HG02885 (cell line): ENCODE results near the gene SETD3.

Experiments used
- ATAC-seq: cut with Tn5 transposase; IDR thresholded peaks from one replicate; pipeline ENCODE4 v1.9.1; 2021; ENCODE audit warnings: mild to moderate bottlenecking; ENCODE audit not compliant: unreplicated experiment, poor library complexity

The SETD3 gene

DNA sequence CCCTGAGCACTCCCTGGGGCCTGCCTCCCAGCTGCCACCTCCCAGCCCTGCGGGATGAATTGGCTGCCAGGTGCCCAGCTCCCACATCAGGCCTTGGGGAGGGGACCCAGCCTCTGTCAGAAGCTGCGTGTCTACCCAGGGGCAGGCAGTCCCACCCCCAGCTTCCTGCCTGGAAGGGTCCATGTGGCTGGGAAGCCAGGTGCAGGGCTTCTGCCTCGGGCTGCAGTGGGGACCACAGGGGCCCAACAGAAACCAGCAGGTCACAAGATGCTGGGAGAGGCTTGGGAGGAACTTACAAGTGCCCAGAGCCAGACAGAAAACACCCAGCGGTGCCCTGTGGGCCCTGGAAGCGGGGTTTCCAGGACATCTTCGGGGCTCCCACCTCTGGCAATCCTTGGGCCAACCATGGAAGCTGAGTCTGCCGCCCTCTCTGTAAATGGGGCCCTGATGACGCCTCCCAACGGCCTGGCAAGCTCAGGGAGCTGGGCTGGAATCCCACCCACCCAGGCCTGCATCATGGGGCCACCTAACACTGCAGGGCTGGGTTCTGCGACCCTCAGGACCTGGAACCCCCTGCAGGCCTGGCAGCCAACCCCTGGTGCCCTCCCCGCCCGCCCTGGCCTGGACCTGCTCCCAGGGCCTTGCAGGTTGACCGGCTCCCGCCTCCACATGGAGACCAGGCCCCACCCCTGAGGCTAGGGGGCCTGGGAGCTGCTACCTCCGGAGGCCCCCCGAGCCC is 37.2 kb upstream of the SETD3 start:
- no peak for ATAC-seq

DNA sequence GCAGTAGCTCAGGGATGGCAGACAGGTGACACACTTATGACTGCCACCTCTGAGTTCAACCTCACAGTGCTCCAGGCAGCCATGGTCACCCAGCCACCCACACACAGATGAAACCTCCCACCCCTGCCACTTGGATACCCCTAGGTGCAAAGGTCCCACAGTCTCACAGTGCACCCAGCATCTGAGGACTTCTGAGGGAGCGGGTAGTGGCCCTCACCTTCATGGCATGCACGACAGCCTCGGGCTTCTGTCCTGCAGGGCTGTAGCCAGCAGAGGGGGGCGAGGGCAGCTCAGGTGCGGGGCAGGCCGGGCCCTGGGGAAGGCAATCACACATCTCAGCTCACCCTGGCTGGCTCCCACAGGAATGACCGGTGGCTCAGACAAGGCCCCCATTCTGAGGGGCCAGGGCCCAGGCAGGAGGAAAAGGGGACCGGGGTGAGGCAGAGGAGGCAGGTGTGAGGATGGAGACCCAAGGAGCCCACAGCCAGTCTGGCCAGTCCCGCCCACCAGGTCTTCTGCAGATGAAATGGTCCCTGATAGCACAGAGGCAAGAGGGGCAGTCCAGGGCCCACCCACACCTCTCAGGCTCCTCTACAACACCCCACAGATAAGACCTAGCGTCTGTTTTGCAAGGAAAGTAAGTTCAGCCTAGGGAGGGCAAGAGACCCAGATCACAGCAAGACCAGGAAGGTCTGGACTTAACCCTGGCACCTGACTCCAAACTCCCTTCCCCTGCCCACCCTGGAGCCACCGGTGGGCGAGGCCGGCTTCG is 36.4 kb upstream of the SETD3 start:
- no peak for ATAC-seq

DNA sequence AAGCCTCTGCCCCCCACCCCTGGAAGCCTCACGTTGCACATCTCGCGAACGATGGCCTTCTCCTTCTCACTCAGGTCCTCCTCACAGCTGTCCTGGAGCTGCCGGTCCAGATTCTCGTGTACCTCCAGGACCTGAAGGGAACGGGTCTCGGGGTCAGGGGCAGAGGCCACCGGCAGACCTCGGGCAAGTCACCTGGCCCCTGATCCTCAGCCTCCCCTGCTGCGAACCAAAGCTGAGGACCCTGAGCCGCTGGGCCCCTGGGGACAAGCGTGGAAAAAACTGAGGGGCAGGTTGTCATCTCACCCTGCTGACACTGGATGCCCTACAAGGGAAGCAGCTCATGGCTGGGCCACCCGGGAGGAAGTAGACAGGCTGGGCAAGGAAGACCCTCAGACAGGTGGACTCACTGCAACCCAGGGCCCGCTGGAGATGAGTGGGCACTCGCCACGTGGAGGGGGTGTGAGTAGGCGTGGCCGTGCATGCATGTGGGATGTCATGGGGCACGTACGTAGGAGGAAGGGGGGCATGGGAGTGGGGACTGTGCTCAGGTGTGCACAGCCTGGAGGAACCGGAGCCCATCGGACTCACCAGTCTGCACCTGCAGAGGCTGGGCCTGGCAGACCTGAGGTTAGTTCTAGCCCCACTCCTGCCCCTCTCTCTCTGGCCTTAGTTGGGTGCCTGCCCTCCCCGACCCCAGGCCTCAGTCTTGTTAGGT is 35.7 kb upstream of the SETD3 start:
- no peak for ATAC-seq

DNA sequence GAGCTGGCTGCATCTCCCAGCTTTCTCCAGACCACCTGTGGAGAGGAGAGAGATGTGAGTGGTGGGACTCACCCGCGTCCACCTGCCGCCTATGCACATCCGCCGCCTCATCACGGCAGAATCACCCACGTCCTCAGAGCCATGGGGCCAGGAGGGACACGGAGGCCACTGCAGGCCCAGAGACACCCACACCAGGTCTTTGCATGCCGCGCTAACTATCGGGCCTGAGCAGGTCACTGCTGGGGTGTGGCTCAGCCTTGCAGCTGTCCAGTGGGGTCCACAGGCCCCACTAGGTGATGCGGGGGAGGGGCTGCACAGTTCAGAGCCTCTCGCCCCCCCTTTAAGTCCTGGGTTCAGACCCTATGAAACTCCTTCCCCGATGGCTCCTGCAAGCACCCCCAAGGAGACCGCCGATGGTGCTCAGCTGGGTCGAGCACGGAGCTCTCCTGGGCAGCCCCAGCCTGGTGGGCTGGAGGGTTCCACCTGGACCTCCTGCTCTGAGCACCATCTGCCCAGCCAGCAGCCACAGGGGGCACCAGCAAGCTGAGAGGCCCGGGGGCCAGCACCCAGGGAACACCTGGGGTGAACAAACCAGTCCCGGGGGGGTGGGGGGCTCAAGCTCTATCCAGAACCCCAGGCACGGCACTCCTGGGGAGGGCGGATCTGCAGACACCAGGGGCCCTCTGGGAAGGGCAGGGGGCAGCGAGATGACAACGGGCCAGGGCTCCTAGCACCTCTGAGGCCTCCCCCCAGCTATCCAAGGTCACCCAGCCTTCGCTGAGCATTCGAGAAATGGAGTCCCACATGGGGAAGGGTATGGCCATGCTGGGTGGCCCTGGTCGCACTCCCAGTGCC is 34.9 kb upstream of the SETD3 start:
- no peak for ATAC-seq

DNA sequence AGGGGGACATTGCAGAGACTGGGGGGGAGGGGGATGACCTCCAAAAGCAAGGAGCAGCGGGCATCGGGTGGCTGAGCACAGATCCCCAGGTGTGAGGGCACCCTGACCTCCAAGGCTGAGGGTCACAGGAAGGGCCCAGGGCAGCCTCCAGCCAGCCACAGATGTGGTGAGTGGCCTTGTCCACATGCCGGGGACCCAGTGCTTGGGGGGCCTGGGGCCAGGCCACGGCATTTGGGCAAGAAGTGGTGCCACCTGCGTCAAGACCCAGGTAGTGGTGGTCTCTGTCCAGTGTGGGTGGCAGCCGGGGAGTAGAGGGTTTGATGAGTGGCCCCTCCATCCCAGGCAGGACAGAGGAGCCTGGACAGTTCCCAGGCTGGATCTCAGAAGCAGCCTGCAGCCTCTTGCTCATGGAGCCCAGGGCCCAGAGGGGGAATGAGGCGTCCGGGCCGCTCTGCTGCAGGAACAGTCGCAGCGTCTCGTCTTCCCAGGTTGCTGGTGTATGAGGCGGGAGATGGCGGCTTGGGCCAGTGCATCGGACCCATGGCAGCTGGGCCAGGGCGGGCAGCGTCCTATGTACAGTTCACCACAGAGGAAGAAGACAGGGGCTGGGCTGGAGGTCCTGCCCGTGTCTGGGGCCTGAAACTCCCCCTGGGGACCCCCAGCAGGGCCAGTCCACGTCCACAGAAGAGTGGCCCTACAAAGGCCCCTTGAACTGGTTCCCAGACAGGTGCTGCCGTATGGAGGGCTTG is 34.1 kb upstream of the SETD3 start:
- ATAC-seq, result no peak

GRCh38 chr14:99513946-99514551 is 33.4 kb upstream of the SETD3 start:
- ATAC-seq, result no peak

DNA sequence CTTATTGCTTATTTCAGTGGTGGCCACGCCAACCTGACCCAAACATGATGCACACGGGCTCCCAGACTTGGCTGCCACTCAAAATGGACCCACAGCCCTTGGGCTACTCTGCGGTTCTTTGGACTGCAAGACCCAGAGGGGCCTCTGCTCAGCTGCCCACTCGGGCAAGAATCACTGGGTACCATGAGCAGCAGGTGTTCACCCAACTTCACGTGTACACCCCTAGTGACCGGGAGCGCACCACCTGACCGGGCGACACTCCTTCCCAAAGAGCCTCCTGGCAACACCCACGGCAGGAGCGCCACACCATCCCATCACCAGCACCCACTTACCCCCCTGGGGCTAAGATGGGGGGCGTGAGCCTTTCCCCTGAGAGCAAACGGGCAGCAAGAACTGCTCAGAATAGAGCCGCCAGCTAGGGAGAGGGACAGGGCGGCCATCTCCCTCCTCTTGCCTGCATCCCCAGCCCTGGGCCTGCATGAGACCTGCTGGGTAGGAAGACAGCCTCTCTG is 32.6 kb upstream of the SETD3 start:
- ATAC-seq, result no peak

DNA sequence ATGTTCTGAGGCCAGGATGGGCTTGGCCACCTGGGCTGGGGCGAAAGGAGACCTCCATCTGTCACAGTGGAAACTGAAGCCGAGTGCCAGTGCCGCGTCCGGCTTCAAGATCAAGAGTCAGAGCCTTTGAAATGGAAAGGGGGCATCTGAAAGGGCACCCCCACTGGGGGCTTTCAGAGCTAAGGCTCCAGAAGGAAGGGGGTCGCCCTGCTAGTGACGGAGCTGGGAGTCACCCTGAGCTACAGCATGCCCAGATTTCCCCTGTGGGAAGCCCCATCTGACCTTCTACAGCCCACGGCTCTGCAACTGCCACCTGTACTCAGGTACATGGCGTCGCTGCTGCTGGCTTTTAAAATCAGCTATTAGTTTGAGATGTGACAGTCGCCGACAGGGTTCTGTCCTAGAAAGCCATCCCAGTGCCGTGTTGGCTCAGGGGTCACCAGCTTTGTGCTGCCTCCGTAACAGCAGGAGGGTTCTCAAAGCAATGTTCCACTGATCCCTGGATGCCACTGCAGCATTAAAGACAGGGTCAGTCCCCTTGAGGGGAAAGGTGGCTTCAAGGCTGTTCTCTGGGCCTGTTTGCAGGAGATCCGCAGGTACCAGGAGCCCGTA is 32.0 kb upstream of the SETD3 start:
- ATAC-seq, result no peak

- ATAC-seq, result no peak
Observed at GRCh38 chr14:99512110-99512449, 31.4 kb upstream of the SETD3 start.

DNA sequence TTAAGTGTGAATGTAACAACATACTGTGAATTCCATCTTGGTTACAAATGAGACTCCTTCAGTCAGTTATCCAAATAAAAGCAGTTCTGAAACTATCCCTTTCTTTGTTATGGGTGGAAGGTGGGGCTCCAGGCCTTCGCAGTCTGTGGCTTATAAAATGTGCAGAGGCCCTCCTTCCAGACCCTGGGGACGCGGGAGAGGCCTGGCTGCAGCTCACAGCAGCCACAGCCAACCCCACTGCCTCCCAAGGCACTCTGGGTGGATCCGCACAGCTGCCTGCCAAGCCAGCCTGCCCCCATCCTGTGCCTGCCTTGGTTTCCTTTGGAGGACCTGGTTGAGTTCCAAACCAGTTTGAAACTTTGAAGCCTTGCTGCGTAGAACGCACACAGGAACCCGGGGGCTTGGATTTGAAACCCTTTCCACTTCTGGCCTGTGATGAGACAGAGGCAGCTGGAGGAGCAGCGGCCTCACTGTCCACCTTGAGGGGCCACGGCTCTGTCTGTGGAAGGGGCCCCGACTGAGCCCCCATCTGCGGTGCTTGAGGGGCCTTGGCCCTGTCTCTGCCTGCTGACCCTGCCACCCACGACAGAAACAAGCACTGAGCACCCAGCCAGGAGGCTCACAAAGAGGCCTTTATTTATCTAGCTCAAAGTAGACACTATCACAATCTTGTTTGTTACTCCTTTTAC is 30.9 kb upstream of the SETD3 start:
- ATAC-seq, result no peak

- no peak for ATAC-seq
Observed at GRCh38 chr14:99510556-99511139, 30.0 kb upstream of the SETD3 start.

DNA sequence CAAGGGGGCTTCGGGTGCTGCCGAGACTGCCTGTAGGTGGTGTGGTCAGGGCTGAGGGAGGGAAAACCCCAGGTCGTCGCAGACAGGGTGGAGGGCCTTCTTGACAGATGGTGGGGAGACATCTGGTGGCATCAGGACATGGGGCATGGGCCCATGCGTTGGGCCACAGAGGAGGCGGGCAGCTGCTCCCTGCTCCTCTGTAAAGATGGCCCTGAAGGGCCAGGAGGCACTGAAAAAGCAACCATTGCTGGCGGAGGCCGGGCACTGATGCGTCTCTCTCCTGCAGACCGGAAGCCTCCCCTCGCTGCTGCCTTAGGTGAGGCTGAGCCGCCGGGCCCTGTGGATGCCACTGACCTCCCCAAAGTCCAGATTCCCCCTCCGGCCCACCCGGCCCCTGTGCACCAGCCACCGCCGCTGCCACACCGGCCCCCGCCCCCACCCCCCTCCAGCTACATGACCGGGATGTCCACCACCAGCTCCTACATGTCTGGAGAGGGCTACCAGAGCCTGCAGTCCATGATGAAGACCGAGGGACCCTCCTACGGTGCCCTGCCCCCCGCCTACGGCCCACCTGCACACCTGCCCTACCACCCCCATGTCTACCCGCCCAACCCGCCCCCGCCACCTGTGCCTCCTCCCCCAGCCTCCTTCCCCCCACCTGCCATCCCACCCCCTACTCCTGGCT is 29.4 kb upstream of the SETD3 start:
- no peak for ATAC-seq

DNA sequence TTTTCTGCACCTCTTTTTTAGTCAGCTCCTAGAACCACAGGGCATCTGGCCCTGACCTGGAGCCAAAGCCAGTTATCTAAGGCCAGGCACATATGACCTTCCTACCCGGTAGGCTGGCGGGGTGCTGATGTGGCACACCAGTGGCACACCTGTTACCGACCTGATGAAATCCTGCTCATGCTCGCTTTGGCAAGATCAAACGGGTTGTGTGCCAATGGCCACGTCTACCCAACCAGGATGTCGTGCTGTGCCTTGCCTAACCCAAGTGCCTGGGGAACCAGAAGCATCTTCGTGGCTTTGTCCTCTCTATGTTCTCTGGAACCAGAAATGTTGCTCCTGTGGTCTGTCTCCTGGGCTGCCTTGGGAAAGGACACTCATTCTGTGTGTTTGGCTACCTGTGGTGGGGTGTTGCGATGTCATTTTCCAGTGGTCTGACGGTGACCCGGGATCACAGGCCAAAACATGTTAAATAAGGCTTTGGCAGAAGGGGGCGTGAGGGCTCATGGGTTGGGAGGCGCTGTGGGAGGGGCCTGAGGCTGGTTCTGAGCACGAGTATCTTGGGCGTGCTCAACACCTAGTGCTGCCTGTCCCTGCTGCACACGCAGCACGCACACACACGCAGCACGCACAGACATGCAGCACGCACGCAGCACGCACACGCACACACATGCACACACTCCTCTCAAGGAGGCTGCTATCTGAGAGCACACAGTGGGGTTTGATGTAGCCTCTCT is 28.4 kb upstream of the SETD3 start:
- ATAC-seq, result no peak

GRCh38 chr14:99507860-99508640 is 27.4 kb upstream of the SETD3 start:
- no peak for ATAC-seq

DNA sequence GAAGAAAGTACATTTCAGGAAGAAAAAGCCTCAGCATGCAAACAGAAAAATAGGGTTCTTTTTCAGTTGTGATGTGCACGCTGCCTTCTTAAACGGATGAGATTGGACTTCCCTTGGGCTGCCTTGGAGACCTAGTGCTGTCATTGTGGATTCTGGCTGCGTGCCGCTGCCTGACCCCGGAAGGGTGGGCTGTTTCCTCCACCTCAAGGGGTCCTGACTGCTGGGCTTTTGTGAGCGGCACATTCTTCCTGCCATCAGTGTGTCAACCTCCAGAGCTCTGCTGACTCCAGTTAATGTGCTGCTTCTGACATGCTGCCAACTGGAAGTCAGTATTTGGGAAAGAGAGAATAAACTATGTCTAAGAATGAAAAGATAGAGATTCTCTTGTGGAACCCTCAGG is 25.6 kb upstream of the SETD3 start:
- no peak for ATAC-seq

DNA sequence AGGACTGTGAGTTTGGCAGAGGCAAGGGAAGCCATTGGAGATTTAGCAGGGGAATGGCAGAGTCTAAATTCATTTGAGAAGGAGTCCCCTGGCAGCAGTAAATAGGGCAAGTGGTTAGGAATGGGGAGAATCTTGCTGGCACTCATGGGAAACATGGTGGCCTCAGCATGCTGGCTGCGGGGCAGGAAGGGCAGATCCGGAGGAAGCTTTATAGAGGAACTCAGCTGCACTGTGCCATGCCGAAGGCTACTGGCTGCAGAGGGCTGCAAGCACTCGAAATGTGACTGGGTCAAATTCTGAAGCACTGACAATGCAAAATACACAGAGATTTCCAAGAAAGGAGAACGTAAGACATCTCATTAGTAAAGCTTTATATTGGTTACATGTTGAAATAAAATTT is 24.4 kb upstream of the SETD3 start:
- no peak for ATAC-seq
